ENCODE results near the gene FANCM. TPM values are rescaled to one million over a fixed set of nuclear protein-coding genes. Genes with fewer than 3 reads are reported as not detected.

FANCM gene
- total RNA-seq, 1 donor: 13.9 TPM

DNA sequence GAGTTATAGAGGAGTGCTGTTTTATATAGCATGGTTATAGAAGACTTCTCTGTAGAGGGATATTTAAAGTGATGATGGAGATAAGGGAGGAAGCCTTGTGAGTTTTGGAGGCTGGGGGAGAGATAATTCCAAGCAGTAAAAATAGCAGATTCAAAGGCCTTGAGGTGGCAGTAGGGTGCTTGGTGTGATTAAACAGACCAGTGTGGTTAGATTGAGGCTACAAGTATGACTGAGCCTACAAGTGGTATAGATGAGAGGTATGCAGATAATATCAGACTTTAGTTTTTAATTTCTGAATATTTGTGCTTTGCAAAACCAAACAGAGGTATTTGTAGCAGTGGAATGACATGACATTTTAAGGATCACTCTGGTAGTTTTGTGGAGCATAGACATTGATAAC lies 20.3 kb downstream of the FANCM start:
- TF ChIP-seq, protein P1, sequence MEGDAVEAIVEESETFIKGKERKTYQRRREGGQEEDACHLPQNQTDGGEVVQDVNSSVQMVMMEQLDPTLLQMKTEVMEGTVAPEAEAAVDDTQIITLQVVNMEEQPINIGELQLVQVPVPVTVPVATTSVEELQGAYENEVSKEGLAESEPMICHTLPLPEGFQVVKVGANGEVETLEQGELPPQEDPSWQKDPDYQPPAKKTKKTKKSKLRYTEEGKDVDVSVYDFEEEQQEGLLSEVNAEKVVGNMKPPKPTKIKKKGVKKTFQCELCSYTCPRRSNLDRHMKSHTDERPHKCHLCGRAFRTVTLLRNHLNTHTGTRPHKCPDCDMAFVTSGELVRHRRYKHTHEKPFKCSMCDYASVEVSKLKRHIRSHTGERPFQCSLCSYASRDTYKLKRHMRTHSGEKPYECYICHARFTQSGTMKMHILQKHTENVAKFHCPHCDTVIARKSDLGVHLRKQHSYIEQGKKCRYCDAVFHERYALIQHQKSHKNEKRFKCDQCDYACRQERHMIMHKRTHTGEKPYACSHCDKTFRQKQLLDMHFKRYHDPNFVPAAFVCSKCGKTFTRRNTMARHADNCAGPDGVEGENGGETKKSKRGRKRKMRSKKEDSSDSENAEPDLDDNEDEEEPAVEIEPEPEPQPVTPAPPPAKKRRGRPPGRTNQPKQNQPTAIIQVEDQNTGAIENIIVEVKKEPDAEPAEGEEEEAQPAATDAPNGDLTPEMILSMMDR (IDR thresholded peaks at IDR 0.05; ENCODE audit: insufficient read depth, low read length): no peak
- no peak for DNase-seq (ENCODE audit: low read depth)
- H3K4me3 ChIP-seq (ENCODE audit: low read depth, low read length): no peak overlapping the region

DNA sequence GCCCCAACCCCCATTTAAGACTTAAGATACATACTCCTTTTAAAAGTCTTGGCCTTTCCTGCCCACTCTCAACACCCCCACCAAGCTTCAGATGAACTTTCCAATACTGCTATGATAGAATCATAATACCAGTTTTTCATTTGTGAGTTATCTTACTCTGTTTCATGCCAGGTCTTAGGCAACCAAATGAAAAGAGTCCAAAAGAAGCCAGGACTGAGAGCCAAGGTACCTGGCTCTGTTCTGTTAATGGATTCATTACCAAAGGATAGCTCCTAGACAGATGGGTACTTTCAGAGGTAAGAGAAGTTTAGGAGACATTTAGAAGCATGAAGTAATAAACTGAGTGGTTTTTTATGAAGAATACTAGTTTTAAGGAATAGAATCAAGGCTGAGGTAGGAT lies 34.2 kb downstream of the FANCM start:
- TF ChIP-seq, protein P1 (IDR thresholded peaks at IDR 0.05; ENCODE audit: insufficient read depth, low read length): no peak
- no peak for DNase-seq (ENCODE audit: low read depth)
- no peak overlapping the region for H3K4me3 ChIP-seq (ENCODE audit: low read depth, low read length)

DNA sequence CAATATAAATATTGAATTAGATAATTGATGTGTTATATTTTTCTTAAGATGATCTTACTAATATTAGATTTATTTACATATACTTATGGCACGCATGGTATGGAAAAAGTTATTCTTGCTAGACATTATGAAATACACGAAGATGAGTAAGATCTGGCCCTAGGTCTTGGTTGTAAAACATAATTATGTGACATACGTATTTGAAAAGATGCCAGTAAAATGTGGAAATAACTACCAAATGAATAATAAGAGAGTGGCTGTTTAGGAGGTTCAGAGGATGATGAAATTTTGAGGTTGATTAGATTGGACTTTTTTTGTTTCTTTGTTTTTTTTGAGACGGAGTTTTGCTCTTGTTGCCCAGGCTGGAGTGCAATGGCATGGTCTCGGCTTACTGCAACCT lies 41.3 kb downstream of the FANCM start:
- TF ChIP-seq, protein P1 (IDR thresholded peaks at IDR 0.05; ENCODE audit: insufficient read depth, low read length): no peak
- peak; percentile 73 for DNase-seq (ENCODE audit: low read depth)
- no peak overlapping the region for H3K4me3 ChIP-seq (ENCODE audit: low read depth, low read length)

DNA sequence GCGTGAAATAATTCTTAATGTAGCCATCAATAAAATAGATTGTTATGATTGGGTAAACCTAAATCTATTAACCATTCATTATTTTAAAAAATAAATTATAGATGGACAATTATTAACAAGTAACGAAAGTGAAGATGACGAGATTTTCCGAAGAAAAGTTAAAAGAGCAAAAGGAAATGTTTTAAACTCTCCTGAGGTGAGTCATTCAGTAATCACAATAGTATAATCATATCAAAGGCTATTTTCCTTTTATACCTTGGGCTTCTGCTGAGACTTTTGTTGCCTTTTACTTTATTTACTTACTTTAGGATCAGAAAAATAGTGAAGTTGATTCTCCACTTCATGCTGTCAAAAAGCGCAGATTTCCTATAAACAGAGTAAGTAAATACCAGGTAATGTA lies 45.6 kb downstream of the FANCM start:
- TF ChIP-seq, protein P1 (IDR thresholded peaks at IDR 0.05; ENCODE audit: insufficient read depth, low read length): no peak
- DNase-seq (ENCODE audit: low read depth): no peak
- H3K4me3 ChIP-seq (ENCODE audit: low read depth, low read length): no peak overlapping the region

DNA sequence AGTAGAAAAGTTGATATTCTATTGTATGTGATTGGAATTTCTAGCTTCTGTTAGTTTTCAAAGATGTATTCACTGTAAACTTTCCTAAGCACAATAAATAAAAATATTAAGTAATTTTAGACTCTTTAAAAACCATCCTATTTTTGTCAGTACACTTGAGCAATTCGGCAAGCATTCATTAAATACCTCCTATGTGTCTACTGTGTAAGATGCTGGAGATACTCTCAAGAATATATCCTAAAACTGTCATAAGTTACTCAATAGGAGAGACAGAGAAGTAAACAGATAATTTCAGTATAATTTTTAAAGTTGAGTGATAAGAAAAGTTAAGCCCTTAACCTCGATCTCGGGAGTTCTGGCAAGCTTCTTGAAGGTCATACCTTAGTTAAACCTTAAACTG lies 46.1 kb downstream of the FANCM start:
- no peak for DNase-seq (ENCODE audit: low read depth)
- TF ChIP-seq, protein P1 (IDR thresholded peaks at IDR 0.05; ENCODE audit: insufficient read depth, low read length): no peak

DNA sequence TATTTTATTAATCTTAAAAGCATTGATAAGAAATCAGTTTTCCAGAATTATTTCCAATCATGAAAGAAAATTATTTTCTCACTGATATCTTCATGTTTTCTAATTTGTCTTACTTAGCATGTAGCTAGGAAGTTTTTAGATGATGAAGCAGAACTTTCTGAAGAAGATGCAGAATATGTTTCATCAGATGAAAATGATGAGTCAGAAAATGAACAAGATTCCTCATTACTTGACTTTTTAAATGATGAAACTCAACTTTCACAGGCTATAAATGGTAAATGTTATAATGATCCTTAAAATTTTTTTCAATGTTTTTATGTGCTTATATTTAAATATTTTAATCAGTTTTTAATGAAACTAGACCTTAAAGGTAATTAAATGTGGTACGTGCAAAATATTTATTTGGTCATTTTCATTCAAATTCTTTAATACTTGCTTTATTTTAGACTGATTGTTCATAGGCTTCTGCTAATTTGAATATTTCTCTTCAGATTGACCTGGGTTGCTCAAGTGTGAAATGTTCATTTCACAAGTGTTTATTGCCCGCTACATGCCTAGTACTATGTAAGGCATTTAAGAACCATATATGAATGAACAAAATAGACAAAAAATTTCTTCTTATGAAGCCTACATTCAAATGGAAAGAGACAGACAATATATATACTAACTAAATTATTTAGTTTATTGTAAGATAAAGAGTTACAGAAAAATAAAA lies 49.5 kb downstream of the FANCM start:
- no peak for DNase-seq (ENCODE audit: low read depth)
- TF ChIP-seq, protein P1 (IDR thresholded peaks at IDR 0.05; ENCODE audit: insufficient read depth, low read length): no peak
- H3K4me3 ChIP-seq (ENCODE audit: low read depth, low read length): no peak overlapping the region

More for the DNA sequence above, 46.1 kb downstream of the FANCM start:
- no peak overlapping the region for H3K4me3 ChIP-seq (ENCODE audit: low read depth, low read length)

DNA sequence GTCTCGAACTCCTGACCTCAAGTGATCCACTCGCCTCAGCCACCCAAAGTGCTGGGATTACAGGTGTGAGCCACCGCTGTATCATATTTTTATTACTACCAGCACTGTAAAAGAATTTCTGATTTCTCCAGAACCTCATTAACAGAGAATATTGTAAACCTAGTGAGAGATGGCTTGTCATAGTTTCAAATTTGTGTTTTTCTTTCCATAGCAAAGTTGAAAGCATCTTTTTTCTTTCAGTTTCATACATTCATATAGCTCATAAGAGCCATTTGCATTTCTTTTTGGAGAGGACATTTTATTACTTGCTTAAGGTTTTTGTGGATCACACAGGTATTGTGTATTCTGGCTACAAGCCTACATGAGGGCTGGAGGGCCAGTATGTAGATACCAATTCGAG lies 59.2 kb downstream of the FANCM start:
- TF ChIP-seq, protein P1 (IDR thresholded peaks at IDR 0.05; ENCODE audit: insufficient read depth, low read length): no peak
- no peak overlapping the region for H3K4me3 ChIP-seq (ENCODE audit: low read depth, low read length)
- no peak for DNase-seq (ENCODE audit: low read depth)

All from fibroblast of the aortic adventitia (primary cell).